ENCODE measurements around the gene BMPR1B. TPM values are rescaled to one million over a fixed set of nuclear protein-coding genes. Genes with fewer than 3 reads are reported as not detected.

BMPR1B gene
- polyA plus RNA-seq, 1 experiment: 0.07 TPM

GRCh38 chr4:94728056-94728766, 29.5 kb upstream of the BMPR1B start:
- Histone ChIP-seq H3K36me3 (ENCODE audit: control insufficient read depth, insufficient read depth, low read length) (no peaks in the 10 kb centered on the region), H3K27me3 (ENCODE audit: control insufficient read depth, insufficient read depth, low read length) (no peaks in the 10 kb centered on the region; the same call in 1 of the 2 replicates), H3K4me3 (ENCODE audit: low read depth, low read length) (no peak overlapping the region)
- POLR2A ChIA-PET: no interaction called here
- CTCF ChIA-PET: interaction anchor here (2.1 to 6.2 kb wide), 2 partner anchors 11 to 107 kb away, joined by 5 to 90 read pairs; no protein-coding TSS in a partner anchor
- DNase-seq (ENCODE audit: low read depth): no peak
- TF ChIP-seq CTCF (IDR thresholded peaks at IDR 0.05; ENCODE audit: insufficient read depth, low read depth, low read length): no peak

GRCh38 chr4:94732358-94732698, 25.4 kb upstream of the BMPR1B start:
- Histone ChIP-seq H3K27me3 (ENCODE audit: control insufficient read depth, insufficient read depth, low read length) (no peaks in the 10 kb centered on the region), H3K36me3 (ENCODE audit: control insufficient read depth, insufficient read depth, low read length) (no peaks in the 10 kb centered on the region), H3K4me3 (ENCODE audit: low read depth, low read length) (no peak overlapping the region)
- ChIA-PET CTCF (interaction anchor here (0.5 to 6.2 kb wide), 13 partner anchors 9 to 393 kb away, joined by 3 to 90 read pairs (median 3); no protein-coding TSS in a partner anchor), POLR2A (no interaction called here)
- no peak for DNase-seq (ENCODE audit: low read depth)
- no peak for TF ChIP-seq CTCF (IDR thresholded peaks at IDR 0.05; ENCODE audit: insufficient read depth, low read depth, low read length)

GRCh38 chr4:94739741-94740140, 18.0 kb upstream of the BMPR1B start:
- no peak for DNase-seq (ENCODE audit: low read depth)
- ChIA-PET CTCF (no interaction called here), POLR2A (no interaction called here)
- Histone ChIP-seq H3K27me3 (ENCODE audit: control insufficient read depth, insufficient read depth, low read length) (no peaks in the 10 kb centered on the region; the same call in 1 of the 2 replicates), H3K36me3 (ENCODE audit: control insufficient read depth, insufficient read depth, low read length) (no peaks in the 10 kb centered on the region), H3K4me3 (ENCODE audit: low read depth, low read length) (no peak overlapping the region)
- TF ChIP-seq CTCF (IDR thresholded peaks at IDR 0.05; ENCODE audit: insufficient read depth, low read depth, low read length): no peak

GRCh38 chr4:94741304-94741703, 16.5 kb upstream of the BMPR1B start:
- TF ChIP-seq CTCF (IDR thresholded peaks at IDR 0.05; ENCODE audit: insufficient read depth, low read depth, low read length): no peak
- Histone ChIP-seq H3K36me3 (ENCODE audit: control insufficient read depth, insufficient read depth, low read length) (no peaks in the 10 kb centered on the region), H3K27me3 (ENCODE audit: control insufficient read depth, insufficient read depth, low read length) (peaks cover 2% of the 10 kb centered on the region), H3K4me3 (ENCODE audit: low read depth, low read length) (no peak overlapping the region)
- no peak for DNase-seq (ENCODE audit: low read depth)
- CTCF ChIA-PET: interaction anchor here (0.7 to 1.3 kb wide), 2 partner anchors 9 to 120 kb away, joined by 3 to 6 read pairs; no protein-coding TSS in a partner anchor
- POLR2A ChIA-PET: no interaction called here

- Histone ChIP-seq H3K27me3 (ENCODE audit: control insufficient read depth, insufficient read depth, low read length) (peaks cover 2% of the 10 kb centered on the region), H3K36me3 (ENCODE audit: control insufficient read depth, insufficient read depth, low read length) (no peaks in the 10 kb centered on the region), H3K4me3 (ENCODE audit: low read depth, low read length) (no peak overlapping the region)
- POLR2A ChIA-PET: no interaction called here
- TF ChIP-seq CTCF (IDR thresholded peaks at IDR 0.05; ENCODE audit: insufficient read depth, low read depth, low read length): no peak
- CTCF ChIA-PET: no interaction called here
- DNase-seq (ENCODE audit: low read depth): no peak
Observed at GRCh38 chr4:94743838-94744237, 13.9 kb upstream of the BMPR1B start.
